A673 (cell line): Measurements from ENCODE around the gene LMO1. TPM values are rescaled to one million over a fixed set of nuclear protein-coding genes. Genes with fewer than 3 reads are reported as not detected.

Experiments
- BruUV-seq: library from RNA; stranded (reverse); fragments of 400-500 nt; replicated peaks from 2 replicates; lab custom pipeline; 2021; lab: Mats Ljungman, UMichigan
- CTCF ChIA-PET: fragments of 300-600 bp; sonication (Branson Sonifier 250); formaldehyde crosslinking; loops from one replicate; lab custom pipeline; 2022; ENCODE audit warnings: antibody characterized with exemption; lab: Charles Lee
- POLR2A ChIA-PET: fragments of 300-600 bp; sonication (Branson Sonifier 250); formaldehyde crosslinking; loops from one replicate; lab custom pipeline; 2022; ENCODE audit warnings: antibody characterized with exemption; ENCODE audit not compliant: low non-redundant PET; lab: Charles Lee
- DNase-seq: peaks from one replicate; pipeline ENCODE4 v3.0.0-alpha.2; 2015; ENCODE audit warnings: low spot score
- H3K27ac ChIP-seq: fragments of 200-600 bp; sonication (generic); 2 replicates; pipeline ENCODE4 v1.5.1; 2016; ENCODE audit warnings: mixed run types, low read depth, mild to moderate bottlenecking, mixed read lengths, antibody characterized with exemption, low read length; ENCODE audit not compliant: poor library complexity, severe bottlenecking
- H3K27me3 ChIP-seq: fragments of 200-600 bp; sonication (generic); replicated peaks from 2 replicates; pipeline ENCODE4 v1.6.1; 2017; ENCODE audit warnings: mixed run types, low read depth, mild to moderate bottlenecking, mixed read lengths, antibody characterized with exemption, low read length; ENCODE audit not compliant: insufficient read depth, poor library complexity
- H3K36me3 ChIP-seq: fragments of 200-600 bp; sonication (generic); 2 replicates; pipeline ENCODE4 v1.6.1; 2016; ENCODE audit warnings: mixed run types, mild to moderate bottlenecking, mixed read lengths, antibody characterized with exemption, low read length; ENCODE audit not compliant: insufficient read depth, poor library complexity, severe bottlenecking
- H3K4me1 ChIP-seq: fragments of 200-600 bp; sonication (generic); 2 replicates; pipeline ENCODE4 v1.6.1; 2017; ENCODE audit warnings: mixed run types, mild to moderate bottlenecking, mixed read lengths, antibody characterized with exemption, low read length; ENCODE audit not compliant: insufficient read depth, poor library complexity, severe bottlenecking
- H3K4me3 ChIP-seq: fragments of 200-600 bp; sonication (generic); 2 replicates; pipeline ENCODE4 v1.5.1; 2016; ENCODE audit warnings: low read depth, mixed run types, mild to moderate bottlenecking, mixed read lengths, low read length; ENCODE audit not compliant: poor library complexity, severe bottlenecking
- H3K9me3 ChIP-seq: fragments of 200-600 bp; sonication (generic); 2 replicates; pipeline ENCODE4 v1.6.1; 2016; ENCODE audit warnings: mixed run types, low read depth, mild to moderate bottlenecking, mixed read lengths, antibody characterized with exemption, low read length; ENCODE audit not compliant: poor library complexity, severe bottlenecking
- CTCF ChIP-seq: fragments of 300-800, 200-600 bp; sonication (generic); conservative IDR thresholded peaks from 2 replicates; pipeline ENCODE4 v1.5.1; 2017; ENCODE audit warnings: low read depth, mild to moderate bottlenecking, antibody characterized with exemption, low read length, moderate library complexity, mixed read lengths
- EZH2 ChIP-seq: fragments of 200-600 bp; sonication (generic); IDR thresholded peaks from 2 replicates; pipeline ENCODE4 v1.6.1; 2017; ENCODE audit warnings: borderline replicate concordance, low read depth, mild to moderate bottlenecking, mixed read lengths, antibody characterized with exemption, low read length; ENCODE audit not compliant: poor library complexity, severe bottlenecking
- intact Hi-C: fragments of 100-400 bp; cut with micrococcal nuclease; formaldehyde crosslinking; loops from one replicate; pipeline ENCODE4 v1.10.0; 2022; ENCODE audit not compliant: unreplicated experiment
- total RNA-seq: library from RNA; stranded (reverse); gene quantifications from 2 replicates; pipeline ENCODE4 v1.2.3, GENCODE V29; 2021

The LMO1 gene
- total RNA-seq, 1 experiment from 2014 or later, result not detected

DNA sequence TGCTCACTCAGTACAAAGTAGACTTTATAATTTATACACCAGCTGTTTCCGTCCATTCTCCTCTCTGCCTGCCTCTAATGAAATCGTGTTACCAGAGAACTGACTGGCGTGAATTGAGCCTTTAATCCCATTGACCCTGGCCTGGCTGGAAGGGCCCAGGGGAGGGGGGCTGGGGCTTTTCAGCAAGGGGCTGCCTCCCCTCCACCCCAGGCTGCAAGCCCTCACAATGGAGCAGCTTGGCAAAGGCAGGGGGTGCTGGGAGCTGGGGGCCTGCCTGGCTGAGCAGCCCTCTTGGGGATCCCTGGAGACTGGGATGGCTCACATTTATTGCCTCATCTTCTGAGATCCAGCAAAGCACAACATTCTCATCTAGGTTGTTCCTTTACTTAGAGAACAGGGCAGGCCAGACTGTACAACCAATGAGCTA, 25.8 kb upstream of the LMO1 start:
- ChIA-PET POLR2A (no interaction called here), CTCF (no interaction called here)
- no peak for DNase-seq
- intact Hi-C loops, result no loop called here
- Histone ChIP-seq H3K27me3 (peaks cover 76% of the 10 kb centered on the region), H3K36me3 (no peaks in the 10 kb centered on the region), H3K4me3 (no peak overlapping the region), H3K4me1 (no peaks in the 10 kb centered on the region), H3K27ac (no peak overlapping the region), H3K9me3 (no peaks in the 10 kb centered on the region)
- BruUV-seq, result no TSS peak
- TF ChIP-seq CTCF, result no peak
- TF ChIP-seq EZH2, result no peak

GRCh38 chr11:8288824-8289491, 25.3 kb upstream of the LMO1 start:
- intact Hi-C loops, result no loop called here
- Histone ChIP-seq H3K36me3 (no peaks in the 10 kb centered on the region), H3K27ac (no peak overlapping the region), H3K27me3 (peaks cover 75% of the 10 kb centered on the region), H3K4me1 (no peaks in the 10 kb centered on the region), H3K4me3 (no peak overlapping the region), H3K9me3 (no peaks in the 10 kb centered on the region)
- ChIA-PET POLR2A (no interaction called here), CTCF (no interaction called here)
- no TSS peak for BruUV-seq
- no peak for DNase-seq
- TF ChIP-seq EZH2 (no peak), CTCF (no peak)

DNA sequence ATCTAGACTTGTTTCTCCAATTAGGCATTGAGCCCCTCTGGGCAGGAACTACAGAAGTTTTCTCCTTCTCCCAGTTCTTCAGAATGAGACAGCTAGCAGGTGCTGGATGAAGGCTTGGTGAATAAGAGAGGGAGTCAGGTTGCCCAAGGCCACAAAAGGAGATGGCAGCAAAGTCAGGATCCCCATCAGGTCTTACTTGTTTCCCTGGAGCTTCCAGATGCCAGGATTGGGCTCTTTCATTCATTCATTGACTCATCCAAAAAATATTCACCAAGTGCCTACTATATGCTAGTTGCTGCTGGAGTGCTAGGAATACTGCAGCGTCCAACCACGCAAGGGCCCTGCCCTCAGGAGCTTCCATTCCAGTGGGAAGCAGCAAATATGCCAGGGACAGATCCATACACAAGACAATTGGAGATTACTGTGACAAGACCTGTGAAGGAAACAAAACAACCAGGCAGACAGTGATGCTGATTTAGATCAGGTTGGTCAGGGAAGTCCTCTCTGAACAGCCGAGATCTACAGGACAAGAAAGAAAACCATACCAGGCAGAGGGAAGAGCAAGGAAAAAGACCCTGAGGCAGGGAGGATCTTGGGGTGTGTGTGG, 24.6 kb upstream of the LMO1 start:
- CTCF ChIA-PET, result no interaction called here
- POLR2A ChIA-PET, result no interaction called here
- Histone ChIP-seq H3K36me3 (no peaks in the 10 kb centered on the region), H3K4me3 (no peak overlapping the region), H3K27ac (no peak overlapping the region), H3K9me3 (no peaks in the 10 kb centered on the region), H3K4me1 (peaks cover 2% of the 10 kb centered on the region), H3K27me3 (peaks cover 73% of the 10 kb centered on the region)
- intact Hi-C loops, result no loop called here
- no peak for DNase-seq
- no TSS peak for BruUV-seq
- TF ChIP-seq CTCF (no peak), EZH2 (no peak)
